Activated CD4-positive, alpha-beta T cell treated with anti-CD3 and anti-CD28 coated beads for 24 hours (primary cell): Measurements from ENCODE around the gene GSAP.
"Not testable (repeated sequence)": the region's sequence is repeated elsewhere in the genome, so short reads cannot be mapped to it uniquely, and the experiment has no call there.

Experiments used
- DNase-seq, 2 donors: peaks; one replicate each; pipeline ENCODE4 v3.0.0-alpha.2; 2020; ENCODE audit warnings: low read depth in 2 of 2

Gene GSAP

DNA sequence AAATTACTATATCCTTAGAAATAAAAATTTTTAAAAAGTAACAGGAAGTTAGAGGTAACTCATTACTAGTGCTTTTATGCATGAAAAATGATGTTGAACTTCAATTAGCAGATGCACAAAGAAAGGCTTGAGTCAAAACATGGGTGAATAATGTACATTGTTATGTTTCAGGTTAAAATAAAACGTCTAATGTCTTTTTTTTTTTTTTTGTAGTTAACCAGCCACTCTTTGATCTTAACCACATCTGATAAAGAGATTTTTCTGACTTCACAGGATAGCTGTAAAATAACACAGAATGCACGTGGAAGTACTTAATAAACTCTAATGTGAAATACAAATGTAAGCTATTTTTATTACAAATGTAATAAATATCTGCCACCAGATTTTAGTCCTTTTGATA, 61.7 kb downstream of the GSAP start:
- no peak for DNase-seq

GRCh38 chr7:77353911-77354310, 62.2 kb downstream of the GSAP start:
- DNase-seq: no peak

- no peak for DNase-seq
These were observed 62.8 kb downstream of the GSAP start for GRCh38 chr7:77353407-77353721.

DNA sequence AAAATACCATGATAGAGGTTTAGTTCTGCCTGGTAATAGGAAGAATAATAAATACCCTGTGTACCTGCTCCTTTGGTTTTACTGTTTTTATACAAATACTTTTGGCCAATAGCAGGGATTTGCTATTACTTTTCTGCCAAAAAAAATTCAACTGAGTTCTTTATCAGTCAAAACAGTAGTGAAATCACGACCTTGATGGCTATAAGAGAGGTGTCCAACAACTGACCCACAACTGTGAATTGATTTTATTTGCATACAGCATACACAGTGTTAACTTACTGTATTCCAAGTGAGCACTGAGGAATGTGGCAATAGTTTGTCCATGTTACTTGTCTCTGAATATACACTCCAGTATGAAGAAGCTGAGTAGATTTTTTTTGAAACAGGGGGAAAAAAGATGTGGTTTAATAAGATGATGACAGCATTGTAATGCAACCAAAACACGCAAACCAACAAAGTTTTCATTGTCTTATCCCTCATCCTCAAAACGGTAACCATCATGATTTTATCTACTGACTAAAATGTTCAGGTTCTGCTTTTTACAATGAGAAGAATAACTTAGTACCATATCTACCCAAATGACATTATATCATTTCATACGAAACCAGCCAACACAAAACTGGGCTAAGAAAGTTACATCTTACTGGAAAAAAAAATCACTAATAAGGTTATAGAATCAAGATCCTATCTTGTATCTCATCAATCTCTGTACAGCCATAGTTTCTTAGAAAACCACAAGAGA, 63.3 kb downstream of the GSAP start:
- DNase-seq: no peak

DNA sequence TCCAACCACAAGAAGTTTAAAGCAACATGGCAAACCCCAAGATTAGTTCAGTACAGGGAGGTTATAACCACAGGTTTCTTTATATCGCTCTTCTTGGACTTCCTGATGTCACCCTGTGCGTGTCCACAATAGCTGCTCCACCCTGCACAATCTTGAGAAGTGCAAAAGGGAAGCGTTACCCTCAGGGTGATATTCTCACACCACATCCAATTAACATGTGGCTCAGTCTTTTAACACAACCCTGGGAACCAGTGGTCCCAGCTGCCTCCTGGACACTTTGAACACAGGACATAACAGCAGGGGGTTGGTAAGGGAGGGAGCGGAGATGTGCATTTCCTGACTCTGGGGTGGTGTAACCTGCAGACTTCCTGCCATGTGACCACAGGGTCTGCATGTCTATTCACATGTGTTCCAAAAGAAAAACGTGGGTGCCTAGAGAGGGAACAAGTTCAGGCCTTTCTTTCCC, 64.6 kb downstream of the GSAP start:
- peak; percentile 6 to 13 for DNase-seq

DNA sequence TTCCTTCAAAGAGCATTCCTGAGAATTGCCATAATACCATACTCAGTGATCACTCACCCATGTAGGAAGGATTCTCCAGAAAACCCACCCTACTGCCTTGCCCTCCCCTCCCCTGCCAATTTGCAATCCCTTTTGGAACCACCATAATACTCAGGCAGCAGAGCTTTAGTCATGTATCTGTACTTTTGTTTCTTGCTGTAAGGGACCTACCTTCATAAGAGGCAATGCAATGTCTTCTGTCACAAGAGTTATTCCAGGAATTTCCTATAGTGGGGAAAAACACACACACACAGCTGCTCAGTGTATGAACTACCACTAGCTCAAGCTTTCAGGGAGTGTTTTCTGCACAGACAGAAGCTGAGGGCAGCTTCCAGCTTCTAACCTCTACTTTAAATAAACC, 67.0 kb downstream of the GSAP start:
- no peak for DNase-seq

DNA sequence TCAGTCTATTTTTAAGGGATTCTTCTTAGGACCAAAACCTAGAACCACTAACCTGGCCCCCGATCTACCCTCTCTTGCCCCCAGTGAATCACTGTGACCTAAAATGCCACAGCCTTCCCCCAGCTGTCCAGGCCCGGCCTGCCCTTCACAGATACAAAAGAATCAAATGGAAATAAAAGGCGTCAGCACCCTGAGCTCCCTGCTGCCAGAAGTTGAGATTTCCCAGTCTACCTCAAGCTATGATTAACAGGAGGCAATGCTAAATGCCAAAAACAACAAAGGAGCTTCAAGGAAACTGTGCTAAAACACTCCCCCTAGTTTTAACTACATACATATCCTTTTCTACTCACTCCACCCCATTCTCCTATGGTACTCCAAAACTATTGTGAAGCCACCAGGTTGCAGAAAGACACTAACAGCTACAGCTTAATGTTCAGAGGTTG, 67.8 kb downstream of the GSAP start:
- DNase-seq: no peak

DNA sequence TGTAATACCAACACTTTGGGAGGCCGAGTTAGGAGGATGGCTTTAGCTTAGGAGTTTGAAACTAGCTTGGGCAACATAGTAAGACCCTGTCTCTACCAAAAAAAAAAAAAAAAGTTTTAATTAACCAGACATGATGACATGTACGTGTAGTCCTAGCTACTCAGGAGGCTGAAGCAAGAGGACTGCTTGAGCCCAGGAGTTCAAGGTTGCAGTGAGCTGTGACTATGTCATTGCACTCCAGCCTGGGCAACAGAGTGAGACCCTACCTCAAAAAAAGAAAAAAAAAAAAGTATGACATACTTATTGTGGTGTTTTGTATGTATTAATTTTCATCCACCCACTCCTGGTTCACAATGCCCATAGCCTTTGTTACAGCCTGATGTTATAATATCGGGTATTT, 69.7 kb downstream of the GSAP start:
- no peak for DNase-seq

DNA sequence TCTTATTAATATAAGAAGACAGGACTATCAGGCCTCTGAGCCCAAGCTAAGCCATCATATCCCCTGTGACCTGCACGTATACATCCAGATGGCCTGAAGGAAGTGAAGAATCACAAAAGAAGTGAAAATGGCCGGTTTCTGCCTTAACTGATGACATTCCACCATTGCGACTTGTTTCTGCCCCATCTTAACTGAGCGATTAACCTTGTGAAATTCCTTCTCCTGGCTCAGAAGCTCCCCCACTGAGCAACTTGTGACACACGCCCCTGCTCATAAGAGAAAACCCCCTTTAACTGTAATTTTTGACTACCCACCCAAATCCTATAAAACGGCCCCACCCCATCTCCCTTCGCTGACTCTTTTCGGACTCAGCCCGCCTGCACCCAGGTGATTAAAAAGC, 70.7 kb downstream of the GSAP start:
- not testable (repeated sequence) for DNase-seq

GRCh38 chr7:77339726-77340125, 76.4 kb downstream of the GSAP start:
- no peak for DNase-seq

GRCh38 chr7:77338883-77339629, 77.1 kb downstream of the GSAP start:
- no peak for DNase-seq

DNA sequence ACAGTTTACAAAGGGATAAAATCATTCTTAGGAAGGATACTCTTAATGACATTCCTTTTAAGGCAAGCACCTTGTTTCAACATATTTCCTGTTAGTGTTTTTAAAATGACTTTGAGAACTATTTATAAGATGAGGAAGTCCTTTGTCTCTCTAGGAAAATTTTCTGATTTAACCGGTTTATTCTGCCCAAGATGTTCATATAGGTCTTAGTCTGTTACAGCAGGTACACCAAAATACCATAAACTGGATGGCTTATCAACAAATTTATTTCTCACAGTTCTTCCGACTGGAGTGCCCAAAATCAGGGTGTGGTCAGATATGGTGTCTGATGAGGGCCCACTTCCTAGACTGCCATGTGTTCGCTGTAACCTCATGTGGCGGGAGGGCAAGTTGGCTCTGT, 77.9 kb downstream of the GSAP start:
- DNase-seq: no peak

GRCh38 chr7:77337456-77337990, 78.6 kb downstream of the GSAP start:
- DNase-seq: no peak

GRCh38 chr7:77335581-77335980, 80.6 kb downstream of the GSAP start:
- no peak for DNase-seq

- DNase-seq: not testable (repeated sequence)
These were observed 82.1 kb downstream of the GSAP start for GRCh38 chr7:77334039-77334438.

DNA sequence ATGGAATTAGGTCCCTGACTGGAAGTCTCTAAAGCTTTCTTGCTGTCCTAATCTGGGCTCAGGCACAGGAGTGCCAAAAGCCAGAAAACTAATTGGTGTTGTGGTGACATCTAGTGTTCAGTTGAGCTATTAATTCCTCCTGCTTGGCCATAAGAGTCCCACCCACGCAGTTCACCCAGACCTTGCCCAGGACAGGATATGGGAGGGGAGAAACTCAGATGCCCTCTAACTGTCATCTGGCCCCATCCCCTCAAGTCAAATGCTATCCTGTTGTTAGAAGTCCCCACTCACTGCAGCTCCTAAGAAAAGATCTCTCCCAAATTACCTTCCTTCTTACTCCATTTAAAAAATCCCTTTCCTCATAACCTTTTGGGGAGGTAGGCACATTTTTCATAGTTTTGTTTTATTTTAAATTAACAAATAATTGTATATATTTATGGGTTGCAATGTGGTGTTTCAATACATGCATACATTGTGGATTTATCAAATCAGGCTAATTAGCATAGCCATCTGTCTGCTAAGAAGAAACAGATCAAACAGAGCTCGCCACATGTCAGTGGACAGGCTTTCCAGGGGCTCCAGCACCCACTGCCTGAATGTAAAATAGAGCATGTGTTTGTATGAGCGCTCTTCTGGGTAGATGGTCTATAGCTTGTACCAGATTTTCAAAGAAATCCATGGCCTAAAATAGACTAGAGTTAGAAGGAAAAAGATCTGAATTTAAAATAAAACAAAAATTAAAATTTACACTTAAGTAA, 84.0 kb downstream of the GSAP start:
- DNase-seq: peak; percentile 17 to 21

GRCh38 chr7:77330169-77330882, 85.8 kb downstream of the GSAP start:
- no peak for DNase-seq

- no peak for DNase-seq
These were observed 86.5 kb downstream of the GSAP start for GRCh38 chr7:77329466-77330168.

DNA sequence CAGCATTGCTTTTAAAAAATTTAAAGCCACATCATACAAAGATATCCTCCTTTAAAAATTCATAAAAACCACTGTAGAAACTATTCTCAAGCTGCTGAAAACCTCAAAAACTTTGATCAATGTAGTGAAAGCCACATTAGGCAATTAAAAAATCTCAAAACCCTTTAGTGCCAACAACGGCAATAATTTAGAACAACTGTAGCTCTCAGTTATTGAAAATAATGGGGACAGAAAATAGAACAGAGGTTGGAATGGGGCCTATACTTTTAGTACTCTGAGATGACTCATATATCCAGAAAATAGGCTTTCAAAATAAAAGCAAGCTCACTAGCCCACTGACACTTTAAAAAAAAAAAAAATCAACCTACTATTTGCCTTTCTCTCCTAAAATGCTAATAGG, 87.5 kb downstream of the GSAP start:
- no peak for DNase-seq

DNA sequence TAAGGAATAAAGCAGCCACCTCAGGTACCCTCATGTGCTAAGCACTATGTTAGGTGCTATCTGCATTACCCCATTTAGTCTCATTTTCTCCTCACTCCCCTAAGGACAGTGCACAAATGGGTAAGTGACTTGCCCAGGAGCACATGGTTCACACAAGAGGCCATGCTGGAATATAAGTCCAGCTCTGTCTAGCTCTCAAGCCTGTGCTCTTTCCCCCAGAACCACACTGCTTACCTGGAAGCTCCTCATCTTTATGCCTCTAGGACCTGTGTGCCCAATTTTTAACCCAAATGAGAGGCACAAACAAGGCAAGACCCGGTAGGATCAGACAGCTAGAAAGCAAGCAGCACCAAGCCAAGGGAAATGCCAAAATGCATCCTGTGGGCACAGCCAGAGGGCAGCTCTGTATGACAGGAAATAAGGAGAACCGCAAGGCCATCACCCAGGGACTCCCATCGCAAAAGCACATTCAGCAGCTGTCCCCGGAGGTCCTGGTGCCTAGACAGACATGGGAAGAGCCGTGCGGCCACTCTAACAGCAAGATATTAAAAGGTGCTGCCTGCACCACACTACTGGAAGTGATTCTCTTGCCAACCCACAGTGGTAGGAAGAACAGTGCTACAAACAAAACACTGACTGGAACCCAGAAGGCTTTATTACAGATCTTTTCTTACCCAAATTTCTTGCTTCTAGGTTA, 88.1 kb downstream of the GSAP start:
- no peak for DNase-seq
